Measurements from ENCODE around the gene P2RX2. TPM values are rescaled to one million over a fixed set of nuclear protein-coding genes. Genes with fewer than 3 reads are reported as not detected.

P2RX2 gene
- total and polyA plus RNA-seq, 12 donors, result not detected

GRCh38 chr12:132587781-132588180, 30.8 kb upstream of the P2RX2 start:
- intact Hi-C loops (cut with DNase I), result no loop called here
- WGBS, 2 donors, result 72 to 74% methylated on average over 3 of the region's 3 CpGs
- no peak for ATAC-seq

GRCh38 chr12:132588319-132588718, 30.3 kb upstream of the P2RX2 start:
- no peak for DNase-seq

More at GRCh38 chr12:132587781-132588180, 30.8 kb upstream of the P2RX2 start:
- H3K4me3 ChIP-seq, result no peak overlapping the region
- H3K36me3 ChIP-seq, result peaks cover 0 to 13% (median 0%) of the 10 kb centered on the region in 9 donors
- no peaks in the 10 kb centered on the region for H3K4me1 ChIP-seq
- no peak for TF ChIP-seq CTCF (IDR thresholded peaks at IDR 0.05)
- no peaks in the 10 kb centered on the region for H3K27me3 ChIP-seq
- H3K27ac ChIP-seq, result no peak overlapping the region
- H3K9me3 ChIP-seq, result peaks cover 0 to 3% (median 0%) of the 10 kb centered on the region in 11 donors
- no peak for DNase-seq

GRCh38 chr12:132588821-132589669, 29.5 kb upstream of the P2RX2 start:
- H3K36me3 ChIP-seq, result peaks cover 0 to 8% (median 0%) of the 10 kb centered on the region in 9 donors
- no peak for ATAC-seq
- DNase-seq, result no peak
- no peak overlapping the region for H3K4me3 ChIP-seq
- H3K9me3 ChIP-seq, result peaks cover 0 to 3% (median 0%) of the 10 kb centered on the region in 11 donors
- no peak for TF ChIP-seq CTCF (IDR thresholded peaks at IDR 0.05)
- WGBS, 2 donors, result 82 to 94% methylated on average over 19 of the region's 19 CpGs
- no peak overlapping the region for H3K27ac ChIP-seq
- peaks cover 0 to 4% (median 0%) of the 10 kb centered on the region in 7 donors for H3K27me3 ChIP-seq
- intact Hi-C loops (cut with DNase I), result no loop called here
- peaks cover 0 to 8% (median 0%) of the 10 kb centered on the region in 9 donors for H3K4me1 ChIP-seq

More at GRCh38 chr12:132588319-132588718, 30.3 kb upstream of the P2RX2 start:
- ATAC-seq, result no peak
- H3K4me3 ChIP-seq, result no peak overlapping the region
- H3K4me1 ChIP-seq, result peaks cover 0 to 1% (median 0%) of the 10 kb centered on the region in 9 donors
- H3K27ac ChIP-seq, result no peak overlapping the region
- 79 to 88% methylated on average over 6 of the region's 6 CpGs for WGBS, 2 donors
- peaks cover 0 to 13% (median 0%) of the 10 kb centered on the region in 9 donors for H3K36me3 ChIP-seq
- intact Hi-C loops (cut with DNase I), result no loop called here
- TF ChIP-seq CTCF (IDR thresholded peaks at IDR 0.05), result no peak
- no peaks in the 10 kb centered on the region for H3K27me3 ChIP-seq
- peaks cover 0 to 3% (median 0%) of the 10 kb centered on the region in 11 donors for H3K9me3 ChIP-seq

GRCh38 chr12:132591107-132591935, 27.3 kb upstream of the P2RX2 start:
- peaks cover 0 to 7% (median 0%) of the 10 kb centered on the region in 7 donors for H3K27me3 ChIP-seq
- intact Hi-C loops (cut with DNase I), result loop anchor here in 1 of 10 donors (10.0 kb wide), 1 partner anchor 107 kb away; no protein-coding TSS in a partner anchor
- no peak for TF ChIP-seq CTCF (IDR thresholded peaks at IDR 0.05)
- no peak overlapping the region for H3K27ac ChIP-seq
- no peak for ATAC-seq
- H3K4me3 ChIP-seq, result no peak overlapping the region
- WGBS, 2 donors, result 93 to 94% methylated on average over 45 of the region's 45 CpGs
- no peak for DNase-seq
- H3K9me3 ChIP-seq, result peaks cover 0 to 3% (median 0%) of the 10 kb centered on the region in 11 donors
- no peaks in the 10 kb centered on the region for H3K36me3 ChIP-seq
- peaks cover 0 to 13% (median 0%) of the 10 kb centered on the region in 9 donors for H3K4me1 ChIP-seq
